Esophagus muscularis mucosa (tissue), 4 donors: ENCODE measurements around the gene DGKZ. TPM values are rescaled to one million over a fixed set of nuclear protein-coding genes. Genes with fewer than 3 reads are reported as not detected.

Source experiments
- DNase-seq: peaks from one replicate; pipeline ENCODE4 v3.0.0-alpha.2; 2017; ENCODE audit errors: extremely low spot score
- H3K27ac ChIP-seq, 4 donors: fragments of 200-600 bp; sonication (generic); replicated peaks in 1 of 4; 1 replicate in 3 of 4; 2 replicates in 1 of 4; pipeline ENCODE4 v1.5.1; 2016 to 2019; ENCODE audit warnings: mild to moderate bottlenecking in 1 of 4
- H3K27me3 ChIP-seq, 4 donors: fragments of 200-600 bp; sonication (generic); one replicate each; pipeline versions ENCODE4 v1.5.1 to v1.6.0; 2016 to 2019
- H3K36me3 ChIP-seq, 4 donors: fragments of 200-600 bp; sonication (generic); one replicate each; pipeline ENCODE4 v1.5.1; 2016 to 2019
- H3K4me1 ChIP-seq, 4 donors: fragments of 200-600 bp; sonication (generic); one replicate each; pipeline ENCODE4 v1.5.1; 2016 to 2019
- H3K4me3 ChIP-seq, 4 donors: fragments of 200-600 bp; sonication (generic); 1 replicate in 2 of 4; 2 replicates in 2 of 4; pipeline ENCODE4 v1.5.1; 2016 to 2019; ENCODE audit warnings: mild to moderate bottlenecking in 4 of 4, moderate library complexity in 1 of 4
- H3K9me3 ChIP-seq, 4 donors: fragments of 200-600 bp; sonication (generic); 1 replicate in 3 of 4; 2 replicates in 1 of 4; pipeline ENCODE4 v1.5.1; 2016 to 2019
- EP300 ChIP-seq: sonication (generic); formaldehyde crosslinking; IDR thresholded peaks from one replicate; pipeline ENCODE4 v1.6.1; 2017; ENCODE audit warnings: antibody characterized with exemption
- POLR2A ChIP-seq: fragments of 450-650 bp; IDR thresholded peaks from one replicate; pipeline ENCODE4 v1.6.1; 2017; ENCODE audit warnings: antibody characterized with exemption, moderate library complexity, mild to moderate bottlenecking, low read depth
- POLR2AphosphoS5 ChIP-seq, 2 donors: sonication (generic); formaldehyde crosslinking; IDR thresholded peaks; one replicate each; pipeline ENCODE4 v1.6.1; 2017; ENCODE audit warnings: antibody characterized with exemption in 2 of 2
- WGBS: methylation state at CpG from one replicate; pipeline ENCODE4 v1.1.5; 2018; 5-methylcytosine and 5-hydroxymethylcytosine counted together
- intact Hi-C: fragments of 100-400 bp; cut with DNase I; formaldehyde crosslinking; loops from one replicate; pipeline ENCODE4 v1.15.1; 2023
- total RNA-seq, 4 donors: library from RNA; depleted of rRNA; stranded (reverse); fragments of >200 nt; gene quantifications; one replicate each; pipeline versions ENCODE4 v1.1.0 to v1.2.1, GENCODE V29; 2016
- TF ChIP-seq, protein P1 (sequence below), 3 experiments: fragments of 200-600 bp in 2 of 3; fragments of 450-650 bp in 1 of 3; sonication (generic) in 2 of 3; IDR thresholded peaks; one replicate each; pipeline ENCODE4 v1.5.1; 2017 to 2019; ENCODE audit warnings: antibody characterized with exemption in 3 of 3, mild to moderate bottlenecking in 2 of 3, moderate library complexity in 1 of 3

DGKZ gene
- total RNA-seq, 4 donors from 2014 or later: 39.4 to 85.8 (median 55.4) TPM

DNA sequence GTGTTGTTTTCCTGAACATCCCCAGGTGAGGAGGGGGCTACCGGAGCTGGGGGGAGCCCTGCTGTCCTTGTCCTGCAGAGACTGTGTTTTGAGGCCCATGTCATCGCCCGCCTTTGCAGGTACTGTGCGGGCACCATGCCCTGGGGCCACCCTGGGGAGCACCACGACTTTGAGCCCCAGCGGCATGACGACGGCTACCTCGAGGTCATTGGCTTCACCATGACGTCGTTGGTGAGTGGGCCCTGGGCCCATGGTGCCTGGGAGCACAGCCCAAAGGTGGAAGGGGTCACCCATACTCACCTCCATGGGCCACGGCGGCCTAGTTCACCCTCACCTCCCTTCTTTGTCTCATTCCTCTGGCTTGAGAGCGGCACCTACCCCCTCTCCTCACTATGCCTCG is 27.6 kb downstream of the DGKZ start:
- H3K9me3 ChIP-seq: no peaks in the 10 kb centered on the region
- TF ChIP-seq, protein P1, sequence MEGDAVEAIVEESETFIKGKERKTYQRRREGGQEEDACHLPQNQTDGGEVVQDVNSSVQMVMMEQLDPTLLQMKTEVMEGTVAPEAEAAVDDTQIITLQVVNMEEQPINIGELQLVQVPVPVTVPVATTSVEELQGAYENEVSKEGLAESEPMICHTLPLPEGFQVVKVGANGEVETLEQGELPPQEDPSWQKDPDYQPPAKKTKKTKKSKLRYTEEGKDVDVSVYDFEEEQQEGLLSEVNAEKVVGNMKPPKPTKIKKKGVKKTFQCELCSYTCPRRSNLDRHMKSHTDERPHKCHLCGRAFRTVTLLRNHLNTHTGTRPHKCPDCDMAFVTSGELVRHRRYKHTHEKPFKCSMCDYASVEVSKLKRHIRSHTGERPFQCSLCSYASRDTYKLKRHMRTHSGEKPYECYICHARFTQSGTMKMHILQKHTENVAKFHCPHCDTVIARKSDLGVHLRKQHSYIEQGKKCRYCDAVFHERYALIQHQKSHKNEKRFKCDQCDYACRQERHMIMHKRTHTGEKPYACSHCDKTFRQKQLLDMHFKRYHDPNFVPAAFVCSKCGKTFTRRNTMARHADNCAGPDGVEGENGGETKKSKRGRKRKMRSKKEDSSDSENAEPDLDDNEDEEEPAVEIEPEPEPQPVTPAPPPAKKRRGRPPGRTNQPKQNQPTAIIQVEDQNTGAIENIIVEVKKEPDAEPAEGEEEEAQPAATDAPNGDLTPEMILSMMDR (IDR thresholded peaks at IDR 0.05): no peak
- TF ChIP-seq POLR2A (no peak), POLR2AphosphoS5 (IDR thresholded peaks at IDR 0.05) (no peak), EP300 (no peak)
- H3K36me3 ChIP-seq: peaks cover 33 to 87% (median 83%) of the 10 kb centered on the region in 4 donors
- DNase-seq: no peak
- H3K4me1 ChIP-seq: peaks cover 0 to 10% (median 2%) of the 10 kb centered on the region in 4 donors
- no peak overlapping the region for H3K27ac ChIP-seq
- intact Hi-C loops: no loop called here
- H3K4me3 ChIP-seq: no peak overlapping the region
- 87% methylated on average over 4 of the region's 15 CpGs for WGBS
- no peaks in the 10 kb centered on the region for H3K27me3 ChIP-seq

DNA sequence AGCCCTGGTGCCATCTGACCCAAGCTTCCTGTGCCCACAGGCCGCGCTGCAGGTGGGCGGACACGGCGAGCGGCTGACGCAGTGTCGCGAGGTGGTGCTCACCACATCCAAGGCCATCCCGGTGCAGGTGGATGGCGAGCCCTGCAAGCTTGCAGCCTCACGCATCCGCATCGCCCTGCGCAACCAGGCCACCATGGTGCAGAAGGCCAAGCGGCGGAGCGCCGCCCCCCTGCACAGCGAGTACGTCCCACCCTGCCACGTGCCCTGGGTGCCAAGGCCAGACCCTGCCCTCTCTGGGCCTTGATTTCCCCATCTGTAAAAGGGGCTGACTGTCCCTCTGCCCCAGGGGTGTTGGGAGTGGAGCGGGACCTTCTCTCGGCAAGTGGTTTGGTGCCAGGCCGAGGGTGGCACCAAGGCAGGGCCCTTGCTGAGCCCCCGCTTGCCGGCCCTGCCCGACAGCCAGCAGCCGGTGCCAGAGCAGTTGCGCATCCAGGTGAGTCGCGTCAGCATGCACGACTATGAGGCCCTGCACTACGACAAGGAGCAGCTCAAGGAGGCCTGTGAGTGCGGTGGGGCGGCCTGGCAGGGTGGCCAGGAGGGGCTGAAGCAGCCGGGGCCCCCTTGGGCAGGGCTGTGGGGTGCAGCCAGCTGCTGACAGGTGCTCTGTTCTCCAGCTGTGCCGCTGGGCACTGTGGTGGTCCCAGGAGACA is 28.3 kb downstream of the DGKZ start:
- Histone ChIP-seq H3K36me3 (peaks cover 33 to 80% (median 76%) of the 10 kb centered on the region in 4 donors), H3K4me3 (no peak overlapping the region), H3K9me3 (no peaks in the 10 kb centered on the region), H3K4me1 (peaks cover 0 to 18% (median 9%) of the 10 kb centered on the region in 4 donors), H3K27ac (no peak overlapping the region), H3K27me3 (peaks cover 0 to 3% (median under 1%) of the 10 kb centered on the region in 4 donors)
- intact Hi-C loops: no loop called here
- no peak for DNase-seq
- 89% methylated on average over 31 of the region's 38 CpGs for WGBS
- TF ChIP-seq POLR2A (no peak), POLR2AphosphoS5 (IDR thresholded peaks at IDR 0.05) (no peak), EP300 (no peak)
- TF ChIP-seq, protein P1 (IDR thresholded peaks at IDR 0.05): no peak

DNA sequence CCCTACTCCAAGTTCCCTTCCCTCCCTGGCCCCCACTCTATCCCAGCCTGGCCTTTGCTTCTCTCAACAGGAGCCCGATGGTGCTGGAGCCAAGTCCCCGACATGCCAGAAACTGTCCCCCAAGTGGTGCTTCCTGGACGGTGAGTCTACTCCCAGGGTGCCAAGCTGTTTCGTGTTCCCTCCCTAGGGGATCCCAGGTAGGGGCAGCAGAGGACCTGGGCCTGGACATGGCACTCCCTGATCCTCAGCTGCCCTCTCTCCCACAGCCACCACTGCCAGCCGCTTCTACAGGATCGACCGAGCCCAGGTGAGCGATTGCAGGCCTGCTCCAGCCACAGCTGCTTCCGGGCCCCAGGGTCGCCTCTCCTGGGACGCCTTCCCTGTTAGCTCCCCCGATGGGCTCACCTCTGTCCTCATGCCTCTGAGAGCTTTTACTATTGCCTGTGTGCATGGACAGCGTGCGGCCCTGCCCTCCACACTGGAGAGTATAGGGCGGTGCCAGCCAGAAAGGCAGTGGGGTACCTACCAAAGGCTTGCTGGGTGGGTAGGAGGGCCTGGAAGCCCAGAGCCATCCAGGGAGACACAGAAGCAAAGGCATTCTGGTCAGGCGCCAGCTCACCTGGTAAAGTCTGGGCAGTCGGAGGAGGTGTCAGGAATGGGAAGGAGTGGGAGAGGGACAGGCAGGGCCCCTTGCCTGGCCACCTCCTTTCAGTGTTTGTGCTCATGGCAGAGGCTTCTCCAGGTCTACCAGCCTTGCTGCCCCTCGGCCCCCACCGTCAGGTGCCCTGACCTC is 29.2 kb downstream of the DGKZ start:
- DNase-seq: no peak
- peaks cover 33 to 71% (median 68%) of the 10 kb centered on the region in 4 donors for H3K36me3 ChIP-seq
- no peaks in the 10 kb centered on the region for H3K9me3 ChIP-seq
- intact Hi-C loops: no loop called here
- H3K4me3 ChIP-seq: no peak overlapping the region
- WGBS: 88% methylated on average over 9 of the region's 19 CpGs
- peaks cover 4 to 27% (median 19%) of the 10 kb centered on the region in 4 donors for H3K4me1 ChIP-seq
- H3K27me3 ChIP-seq: peaks cover 0 to 11% (median 5%) of the 10 kb centered on the region in 4 donors
- no peak overlapping the region for H3K27ac ChIP-seq
- TF ChIP-seq EP300: no peak
- TF ChIP-seq, protein P1 (IDR thresholded peaks at IDR 0.05): no peak
- TF ChIP-seq POLR2AphosphoS5 (IDR thresholded peaks at IDR 0.05): no peak
- no peak for TF ChIP-seq POLR2A

DNA sequence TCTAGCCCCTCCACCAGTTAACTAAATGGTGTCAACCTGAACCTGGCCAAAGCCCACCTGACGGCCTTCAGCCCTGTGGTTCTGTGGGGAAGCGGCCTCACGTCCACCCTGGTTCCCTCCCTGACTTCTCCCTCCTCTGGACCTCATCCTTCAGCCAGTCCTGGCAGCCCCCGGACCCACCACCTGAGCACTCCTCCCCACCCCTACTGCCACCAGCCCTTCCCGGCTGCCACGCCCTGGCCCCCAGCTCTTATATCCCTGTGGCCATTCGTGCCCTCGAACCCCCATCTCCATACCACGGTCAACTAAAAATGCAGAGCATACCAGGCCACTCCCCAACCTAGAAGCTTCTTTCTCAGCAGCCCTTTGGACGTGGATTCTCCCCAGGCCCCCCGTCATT is 30.0 kb downstream of the DGKZ start:
- H3K36me3 ChIP-seq: peaks cover 33 to 62% (median 60%) of the 10 kb centered on the region in 4 donors
- H3K9me3 ChIP-seq: no peaks in the 10 kb centered on the region
- H3K27ac ChIP-seq: no peak overlapping the region
- peaks cover 0 to 18% (median 11%) of the 10 kb centered on the region in 4 donors for H3K27me3 ChIP-seq
- no peak for DNase-seq
- WGBS: 96% methylated on average over 11 of the region's 11 CpGs
- TF ChIP-seq POLR2A (no peak), EP300 (no peak), POLR2AphosphoS5 (IDR thresholded peaks at IDR 0.05) (no peak)
- TF ChIP-seq, protein P1 (IDR thresholded peaks at IDR 0.05): no peak
- peaks cover 10 to 35% (median 27%) of the 10 kb centered on the region in 4 donors for H3K4me1 ChIP-seq
- intact Hi-C loops: no loop called here
- no peak overlapping the region for H3K4me3 ChIP-seq
